ENCODE data around the gene SLAIN2.

Gene SLAIN2

DNA sequence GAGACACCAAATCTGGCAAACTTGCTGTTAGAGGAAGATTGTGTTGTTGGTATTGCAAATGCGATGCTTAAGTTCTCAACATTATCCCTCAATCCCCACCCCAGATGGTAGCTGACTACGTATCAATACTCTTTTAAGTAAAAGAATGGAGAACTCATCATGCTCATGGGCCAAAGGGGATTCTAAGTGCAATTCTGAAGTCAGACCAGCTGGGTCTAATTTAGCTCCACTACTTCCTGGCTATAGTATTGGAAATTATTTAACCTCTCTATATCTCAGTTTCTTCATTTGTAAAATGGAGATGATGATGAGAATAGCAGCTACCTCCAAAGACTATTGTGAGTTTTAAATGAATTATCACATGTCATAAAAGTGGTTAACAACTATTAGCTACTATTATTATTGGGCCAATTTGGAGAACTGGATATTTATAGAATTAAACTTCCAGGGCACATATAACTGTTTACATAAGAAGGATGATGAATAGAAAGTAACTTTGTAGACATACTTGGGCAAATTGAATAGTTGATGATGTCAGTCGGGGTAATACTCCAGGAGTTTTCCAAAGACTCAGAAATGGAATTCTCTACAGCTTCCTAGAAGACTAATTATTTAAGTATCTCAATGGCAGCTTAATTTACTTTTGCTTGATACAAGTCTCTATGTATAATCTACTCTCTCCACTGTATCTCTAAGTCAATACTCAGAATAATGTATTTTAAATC is 5.0 kb upstream of the SLAIN2 start:
- no peak for DNase-seq

DNA sequence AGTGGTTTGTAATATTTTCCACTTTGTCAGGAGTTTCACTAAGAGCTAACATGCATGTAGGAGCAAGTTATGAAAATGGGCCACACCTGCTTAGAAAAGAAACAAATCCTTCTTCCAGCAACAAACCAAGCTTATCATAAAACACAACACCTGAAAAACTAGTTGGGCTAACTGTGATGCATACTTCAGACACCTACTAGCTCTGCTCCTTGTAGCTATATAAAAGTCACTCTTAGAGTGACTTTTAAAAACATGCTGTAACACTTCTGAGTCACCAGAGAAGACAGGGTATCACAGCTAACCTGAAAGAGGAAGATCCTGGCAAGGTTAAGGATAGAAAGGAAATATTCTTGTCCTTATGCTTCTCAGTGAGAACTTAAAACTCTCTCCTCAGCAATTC is 3.6 kb upstream of the SLAIN2 start:
- no peak for DNase-seq

DNA sequence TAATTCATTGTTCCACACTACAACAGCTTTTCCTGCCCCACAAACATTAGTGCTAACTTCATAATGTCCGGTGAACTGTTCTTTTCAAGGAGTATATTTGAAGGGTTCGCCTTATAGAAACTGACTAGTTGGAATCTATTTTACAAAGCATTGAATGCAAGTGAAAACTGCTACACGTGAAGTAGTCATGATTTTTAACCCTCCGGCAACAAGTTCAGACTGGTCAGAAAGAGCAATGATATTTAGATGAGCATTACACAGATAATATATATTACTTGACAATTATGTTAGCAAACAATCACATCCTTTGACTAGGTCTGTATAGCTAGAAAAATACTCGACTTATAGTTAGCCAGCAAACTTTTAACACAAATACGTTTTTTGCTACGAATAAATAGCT is 1.7 kb upstream of the SLAIN2 start:
- no peak for DNase-seq

DNA sequence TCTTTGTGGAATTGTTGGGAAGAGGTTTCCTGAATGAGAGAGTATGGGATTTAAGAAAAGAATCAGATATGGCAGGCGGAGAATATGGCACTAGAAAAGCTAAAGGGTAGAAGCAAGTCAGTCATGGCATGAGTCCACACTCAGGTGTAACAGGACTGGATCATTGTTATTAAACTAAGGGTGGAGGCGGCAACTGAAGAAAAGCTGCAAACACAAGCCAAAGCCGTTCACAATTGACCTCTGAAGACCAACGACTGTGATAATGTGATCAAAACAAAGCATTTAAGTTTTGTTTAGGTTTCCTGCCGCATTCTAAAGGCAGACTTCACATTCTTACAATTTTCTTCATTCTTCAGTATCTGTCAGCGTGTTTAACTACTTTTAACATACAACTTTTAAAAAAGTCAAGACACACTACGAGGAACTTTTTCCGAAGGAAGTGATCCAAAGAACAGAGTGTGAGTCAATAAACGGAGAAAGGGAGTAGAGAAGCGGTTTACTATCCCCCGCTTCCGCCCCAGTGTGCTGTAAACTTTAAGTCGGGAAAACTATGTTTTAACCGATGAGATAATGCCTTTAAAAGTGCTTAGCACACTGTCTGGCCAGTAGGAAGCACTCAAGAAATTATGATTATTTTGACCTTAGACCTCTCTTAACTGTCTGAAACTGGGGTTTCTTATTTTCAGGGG is 909 bp upstream of the SLAIN2 start:
- no peak for DNase-seq

DNA sequence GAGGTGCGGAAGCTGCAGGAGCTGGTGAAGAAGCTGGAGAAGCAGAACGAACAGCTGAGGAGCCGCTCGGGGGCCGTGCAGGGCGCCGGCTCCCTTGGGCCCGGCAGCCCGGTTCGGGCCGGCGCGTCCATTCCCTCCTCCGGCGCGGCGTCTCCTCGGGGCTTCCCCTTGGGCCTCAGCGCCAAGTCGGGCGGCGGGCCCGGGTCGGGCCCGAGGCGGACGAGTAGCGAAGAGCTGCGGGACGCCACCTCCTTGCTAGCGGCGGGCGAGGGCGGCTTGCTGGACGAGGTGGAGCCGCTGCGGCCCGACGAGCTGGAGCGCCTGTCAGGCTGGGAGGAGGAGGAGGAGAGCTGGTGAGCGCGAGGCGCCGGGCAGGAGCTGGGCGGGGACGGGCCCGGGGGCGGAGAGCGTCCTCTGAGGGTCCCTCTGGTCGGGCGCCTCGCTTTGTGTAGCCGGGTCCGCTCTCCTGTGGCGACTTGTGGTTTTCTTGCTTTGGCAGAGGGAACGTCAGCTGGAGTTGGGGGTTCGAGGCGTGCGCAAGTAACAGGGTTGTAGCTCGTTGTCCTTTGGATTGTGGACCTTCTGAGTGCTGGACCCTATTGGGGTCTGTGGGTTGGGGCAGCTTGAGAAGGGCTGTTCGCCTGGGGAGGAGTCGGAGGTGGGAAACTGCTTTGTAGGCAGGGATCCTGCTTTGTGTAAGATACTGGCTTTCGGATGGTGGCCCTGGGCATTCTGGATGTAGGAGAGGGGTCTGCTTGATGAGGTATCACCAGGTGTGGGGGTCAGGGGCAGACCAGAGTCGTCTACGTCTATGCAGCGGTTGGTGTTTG is 662 bp downstream of the SLAIN2 start:
- DNase-seq = peak; percentile 3

DNA sequence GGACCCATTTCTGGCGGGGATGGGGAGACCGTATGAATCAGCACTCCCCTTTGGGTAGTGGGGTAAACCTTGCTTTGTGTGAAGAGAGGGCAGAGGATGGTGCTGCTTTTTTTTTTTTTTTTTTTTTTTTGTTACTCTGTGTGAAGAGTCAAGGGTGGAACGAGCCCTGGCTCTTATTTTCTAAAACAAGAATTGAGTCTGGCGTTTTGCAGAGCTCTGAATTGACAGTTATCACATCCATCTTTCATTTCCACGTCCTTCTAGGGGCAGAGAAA is 1.2 kb downstream of the SLAIN2 start:
- DNase-seq = no peak

DNA sequence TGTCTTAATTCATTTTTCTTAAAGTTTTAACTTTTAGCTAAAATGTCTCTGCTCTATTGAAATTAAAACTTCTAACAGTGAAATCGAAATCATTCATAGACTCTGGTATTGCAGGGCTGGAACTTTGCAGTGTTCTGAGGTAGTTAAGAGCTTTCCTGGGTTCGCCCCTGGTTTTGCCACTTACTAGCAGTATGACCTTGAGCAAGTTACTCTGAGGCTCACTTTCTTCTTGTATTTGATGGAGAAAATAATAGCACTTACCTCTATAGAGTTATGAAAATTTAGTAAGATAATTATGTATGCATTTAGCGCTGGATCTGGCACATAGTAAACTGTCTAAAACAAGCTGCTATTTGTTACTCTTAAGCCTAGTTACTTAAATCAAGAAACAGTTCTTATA is 1.7 kb downstream of the SLAIN2 start:
- no peak for DNase-seq

DNA sequence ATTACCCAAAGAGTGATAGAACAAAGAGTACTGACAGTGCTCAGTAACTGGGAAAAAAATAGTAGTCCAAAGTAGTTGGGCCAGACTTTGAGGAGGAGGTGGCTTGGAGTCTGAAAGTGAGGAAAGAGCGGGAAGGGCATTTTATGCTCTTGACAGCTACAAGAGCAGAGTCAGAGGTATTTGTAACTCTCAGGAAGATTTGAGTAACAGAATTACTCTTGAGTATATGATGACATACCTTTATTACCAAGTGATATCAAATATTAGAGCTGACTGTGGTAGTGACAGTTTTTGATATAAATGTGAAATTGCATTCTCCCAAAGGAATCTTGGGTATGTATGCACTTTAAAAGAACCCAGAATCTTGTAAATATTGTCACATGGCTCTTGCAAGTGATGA is 2.2 kb downstream of the SLAIN2 start:
- DNase-seq = no peak

DNA sequence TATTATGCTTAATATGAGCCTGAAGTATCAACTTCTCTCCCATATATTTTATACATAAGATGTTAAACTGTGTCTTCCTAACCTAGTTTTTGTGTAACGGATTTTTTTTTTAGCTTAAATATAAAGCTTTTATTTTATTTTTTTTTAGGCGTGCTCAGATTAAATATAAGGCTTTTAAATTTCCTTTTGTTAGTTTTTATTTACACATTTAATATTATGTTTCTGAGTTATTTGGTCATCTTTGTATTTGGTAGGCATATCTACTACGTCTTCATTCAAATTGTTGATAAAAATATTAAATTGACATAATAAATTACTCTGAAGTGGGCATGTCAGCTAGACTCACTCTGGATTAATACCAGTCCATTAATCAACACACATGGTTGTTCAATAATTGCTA is 4.2 kb downstream of the SLAIN2 start:
- no peak for DNase-seq

DNA sequence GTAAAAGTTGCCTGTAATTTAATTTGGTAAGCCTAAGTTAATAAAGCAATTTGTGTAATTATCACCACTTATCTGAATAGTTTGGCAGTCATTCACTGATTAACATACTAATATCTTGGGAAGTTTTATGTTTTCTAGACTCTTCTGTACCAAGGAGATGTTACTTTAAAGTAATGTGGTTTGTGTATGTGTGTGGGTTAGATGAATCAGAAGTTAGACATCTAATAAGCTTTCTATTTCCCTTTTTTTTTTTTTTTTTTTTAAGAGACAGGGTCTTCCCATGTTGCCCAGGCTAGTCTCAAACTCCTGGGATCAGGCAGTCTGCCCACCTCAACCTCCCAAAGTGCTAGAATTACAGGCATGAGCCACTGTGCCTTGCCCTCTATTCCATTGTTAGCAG is 5.3 kb downstream of the SLAIN2 start:
- DNase-seq = no peak

DNA sequence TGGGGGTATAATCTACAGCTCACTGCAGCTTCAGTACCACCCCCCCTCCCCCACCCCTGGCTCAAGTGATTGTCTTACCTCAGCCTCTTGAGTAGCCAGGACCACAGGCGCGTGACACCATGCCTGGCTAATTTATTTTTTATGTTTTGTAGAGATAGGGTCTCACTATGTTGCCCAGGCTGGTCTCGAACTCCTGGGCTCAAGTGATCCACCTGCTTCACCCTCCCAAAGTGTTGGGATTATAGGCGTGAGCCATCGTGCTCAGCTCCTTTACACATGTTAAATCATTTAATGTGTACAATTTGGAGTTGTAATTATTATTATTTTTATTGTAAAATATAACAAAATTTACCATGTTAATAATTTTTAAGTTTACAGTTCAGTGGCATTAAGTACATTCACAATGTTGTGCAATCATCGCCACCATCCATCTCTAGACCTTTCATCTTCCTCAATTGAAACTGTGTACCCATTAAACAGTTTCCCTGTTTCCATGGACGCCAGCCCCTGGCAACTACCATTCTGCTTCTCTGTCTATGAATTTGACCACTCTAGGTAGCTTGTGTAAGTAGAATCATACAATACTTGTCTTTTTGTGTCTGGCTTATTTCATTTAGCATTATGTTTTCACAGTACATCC is 6.1 kb downstream of the SLAIN2 start:
- DNase-seq = no peak

DNA sequence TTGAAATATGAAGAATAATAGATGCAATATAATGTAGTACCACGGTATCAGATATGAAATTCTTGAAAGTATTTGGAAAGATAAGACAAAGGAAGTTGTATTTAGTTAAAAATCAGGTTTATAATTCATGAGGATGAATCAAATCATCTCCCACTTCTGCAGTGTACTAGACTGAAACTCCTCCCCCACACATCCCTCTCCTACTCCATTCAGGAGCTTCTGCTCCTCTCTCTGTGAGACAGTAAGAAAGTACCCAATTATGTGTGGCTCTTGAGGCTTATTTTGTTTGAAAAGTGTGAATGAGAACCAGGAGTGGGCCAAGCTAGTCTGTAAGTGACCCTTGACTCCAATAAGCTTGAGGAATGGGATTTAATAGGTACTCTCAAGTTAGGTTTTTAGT is 9.5 kb downstream of the SLAIN2 start:
- peak; percentile 1 for DNase-seq

DNA sequence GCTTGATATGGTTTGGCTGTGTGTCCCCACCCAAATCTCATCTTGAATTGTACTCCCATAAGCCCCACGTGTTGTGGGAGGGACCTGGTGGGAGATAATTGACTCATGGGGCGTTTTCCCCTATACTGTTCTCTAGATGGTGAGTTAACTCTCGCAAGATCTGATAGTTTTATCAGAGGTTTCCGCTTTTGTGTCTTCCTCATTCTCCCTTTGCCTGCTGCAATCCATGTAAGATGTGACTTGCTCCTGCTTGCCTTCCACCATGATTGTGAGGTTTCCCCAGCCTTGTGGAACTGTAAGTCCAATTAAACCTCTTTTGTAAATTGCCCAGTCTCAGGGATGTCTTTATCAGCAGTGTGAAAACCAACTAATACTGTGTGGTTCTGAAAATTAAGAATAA is 11.5 kb downstream of the SLAIN2 start:
- no peak for DNase-seq

DNA sequence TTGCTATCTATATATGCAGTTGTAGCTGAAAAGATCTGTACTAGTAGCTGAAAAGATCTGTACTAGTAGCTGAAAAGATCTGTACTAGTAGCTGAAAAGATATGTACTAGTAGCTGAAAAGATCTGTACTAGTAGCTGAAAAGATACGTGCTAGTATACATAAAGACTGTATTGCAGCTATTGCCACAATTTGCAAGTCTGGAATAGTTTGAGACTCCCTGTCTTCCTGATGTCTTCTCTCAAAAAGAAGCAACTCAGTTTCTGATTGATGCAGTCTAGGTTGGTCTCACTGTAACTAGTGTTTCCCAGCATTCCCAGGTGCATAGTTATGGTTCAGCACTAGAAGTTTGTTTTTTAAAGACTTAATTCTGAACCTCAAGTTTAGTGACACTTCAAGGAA is 15.0 kb downstream of the SLAIN2 start:
- DNase-seq = no peak

DNA sequence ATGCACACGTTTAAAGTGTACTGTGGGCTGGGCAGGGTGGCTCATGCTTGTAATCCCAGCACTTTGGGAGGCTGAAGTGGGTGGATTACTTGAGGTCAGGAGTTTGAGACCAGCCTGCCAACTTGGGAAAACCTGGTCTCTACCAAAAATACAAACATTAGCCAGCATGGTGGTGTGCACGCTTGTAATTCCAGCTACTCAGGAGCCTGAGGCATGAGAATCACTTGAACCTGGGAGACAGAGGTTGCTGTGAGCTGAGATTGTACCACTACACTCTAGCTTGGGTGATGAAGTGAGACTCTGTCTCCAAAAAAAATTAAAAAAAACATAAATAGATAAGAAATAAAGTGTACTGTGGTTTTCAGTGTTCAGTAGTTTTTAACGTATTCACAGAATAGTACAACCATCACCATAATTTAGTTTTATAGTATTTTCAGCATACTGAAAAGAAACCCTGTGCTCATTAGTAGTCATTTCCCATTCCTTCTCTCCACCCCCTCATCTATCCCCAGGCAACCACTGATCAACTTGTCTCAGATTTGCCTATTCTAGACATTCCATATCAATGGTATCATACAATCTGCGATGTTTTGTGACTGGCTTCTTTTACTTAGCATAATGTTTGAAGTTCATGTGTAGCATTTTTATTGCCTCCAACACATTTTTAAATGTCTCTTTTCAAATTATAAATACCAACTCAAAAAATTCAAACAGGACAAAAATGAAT is 19.1 kb downstream of the SLAIN2 start:
- no peak for DNase-seq

DNA sequence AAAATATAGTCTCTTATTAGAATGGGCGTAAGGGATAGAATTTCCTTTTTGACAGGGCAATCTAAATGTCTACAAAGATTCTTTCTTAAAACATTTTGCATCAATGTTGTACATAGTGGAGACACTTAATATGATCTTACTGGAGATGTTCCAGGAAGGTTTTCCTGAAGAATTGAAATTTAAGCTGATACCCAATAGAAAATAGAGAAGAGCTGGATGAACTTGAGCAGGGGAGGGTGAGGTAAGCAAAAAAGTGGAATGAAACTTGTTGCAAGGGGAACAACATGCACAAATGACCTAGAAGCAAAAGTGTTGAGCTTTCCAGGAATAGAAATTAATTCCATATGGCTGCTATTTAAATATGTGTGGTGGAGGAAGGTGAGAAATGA is 19.7 kb downstream of the SLAIN2 start:
- DNase-seq = no peak

DNA sequence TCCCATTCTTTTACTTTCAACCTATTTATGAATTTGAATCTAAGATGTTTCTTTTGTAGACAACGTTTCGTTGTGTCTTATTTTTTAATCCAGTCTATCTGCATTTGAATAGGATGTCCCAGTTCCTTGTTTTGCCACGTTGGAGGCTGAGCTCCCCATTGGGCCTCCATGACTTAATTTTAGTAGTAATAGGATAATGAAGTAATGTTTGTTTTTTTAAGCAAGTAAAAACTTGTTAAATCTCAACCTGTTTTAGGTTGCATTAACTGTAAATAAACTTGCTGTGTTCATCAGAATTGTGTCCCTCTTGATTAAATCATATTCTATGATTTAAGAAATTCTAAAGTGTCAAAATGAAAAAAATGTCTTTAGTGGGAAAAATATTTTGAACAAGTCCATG is 25.3 kb downstream of the SLAIN2 start:
- no peak for DNase-seq

DNA sequence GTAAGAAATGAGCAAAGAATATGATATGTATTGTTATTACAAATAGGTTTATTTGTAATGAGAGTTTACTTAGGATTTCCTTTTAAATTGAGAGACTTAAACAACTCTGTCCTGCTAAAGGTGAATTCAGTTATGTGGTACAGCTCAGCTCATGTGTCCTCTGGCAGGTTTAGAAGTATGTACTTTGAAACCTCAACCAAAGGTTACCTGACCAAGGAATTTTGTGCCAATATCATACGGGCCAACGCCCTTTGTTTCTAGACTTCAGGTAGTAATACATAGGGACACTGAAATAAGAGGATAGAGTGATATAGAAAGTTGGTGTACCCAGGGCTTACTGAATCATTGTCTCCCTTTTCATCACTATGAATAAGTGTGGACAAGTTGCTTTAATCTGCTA is 25.7 kb downstream of the SLAIN2 start:
- no peak for DNase-seq

DNA sequence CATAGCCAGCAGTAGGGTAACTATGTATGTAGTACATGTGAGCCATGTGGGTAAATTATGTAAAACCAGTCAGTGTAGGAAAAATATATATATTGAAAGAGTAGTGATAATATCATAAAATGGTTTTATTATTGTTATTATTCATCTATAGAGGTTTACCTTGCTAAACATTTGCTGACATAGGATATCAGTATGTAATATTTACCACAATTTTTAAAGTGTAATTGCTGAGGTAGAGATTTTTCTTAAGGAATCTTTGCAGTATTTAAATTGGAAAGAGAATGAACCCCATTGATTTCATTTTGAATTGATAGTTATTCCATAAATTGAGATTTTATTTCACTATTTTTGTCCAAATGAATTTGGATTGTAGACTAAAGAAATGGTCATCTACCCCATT is 27.1 kb downstream of the SLAIN2 start:
- DNase-seq = no peak

DNA sequence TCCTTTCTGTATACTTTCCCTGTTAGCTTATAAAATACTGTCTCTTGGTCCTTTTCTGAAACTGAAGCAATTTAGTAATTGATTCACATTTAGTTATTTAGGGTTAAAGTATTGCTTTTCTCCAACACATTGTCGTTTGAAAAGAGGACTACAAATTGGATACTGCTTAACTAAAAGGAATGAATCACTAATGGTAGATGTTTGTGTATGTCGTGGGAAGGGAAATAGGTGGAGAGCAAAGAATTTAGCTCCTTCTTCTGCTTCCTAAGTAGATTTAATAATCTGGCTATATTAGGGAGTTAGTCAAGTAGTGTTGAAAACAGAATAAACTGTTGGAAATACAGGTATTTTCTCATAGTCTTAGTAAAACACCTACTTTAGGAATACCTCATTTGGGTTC is 27.9 kb downstream of the SLAIN2 start:
- no peak for DNase-seq

DNA sequence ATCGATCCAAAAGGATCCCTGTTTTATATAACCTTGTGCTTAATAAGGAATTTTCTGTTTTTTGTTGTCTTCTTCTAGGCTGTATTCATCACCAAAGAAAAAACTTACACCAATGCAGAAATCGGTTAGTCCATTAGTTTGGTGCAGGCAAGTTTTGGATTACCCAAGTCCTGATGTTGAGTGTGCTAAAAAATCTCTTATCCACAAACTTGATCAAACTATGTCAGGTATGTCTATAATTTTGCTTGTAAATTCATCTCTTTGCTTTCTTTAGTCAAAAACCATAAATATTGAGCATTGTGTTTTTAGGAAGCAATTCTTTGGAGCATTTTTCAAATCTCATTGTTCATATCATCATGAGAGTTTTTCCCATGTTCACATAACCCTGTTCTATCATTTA is 28.4 kb downstream of the SLAIN2 start:
- DNase-seq = no peak

DNA sequence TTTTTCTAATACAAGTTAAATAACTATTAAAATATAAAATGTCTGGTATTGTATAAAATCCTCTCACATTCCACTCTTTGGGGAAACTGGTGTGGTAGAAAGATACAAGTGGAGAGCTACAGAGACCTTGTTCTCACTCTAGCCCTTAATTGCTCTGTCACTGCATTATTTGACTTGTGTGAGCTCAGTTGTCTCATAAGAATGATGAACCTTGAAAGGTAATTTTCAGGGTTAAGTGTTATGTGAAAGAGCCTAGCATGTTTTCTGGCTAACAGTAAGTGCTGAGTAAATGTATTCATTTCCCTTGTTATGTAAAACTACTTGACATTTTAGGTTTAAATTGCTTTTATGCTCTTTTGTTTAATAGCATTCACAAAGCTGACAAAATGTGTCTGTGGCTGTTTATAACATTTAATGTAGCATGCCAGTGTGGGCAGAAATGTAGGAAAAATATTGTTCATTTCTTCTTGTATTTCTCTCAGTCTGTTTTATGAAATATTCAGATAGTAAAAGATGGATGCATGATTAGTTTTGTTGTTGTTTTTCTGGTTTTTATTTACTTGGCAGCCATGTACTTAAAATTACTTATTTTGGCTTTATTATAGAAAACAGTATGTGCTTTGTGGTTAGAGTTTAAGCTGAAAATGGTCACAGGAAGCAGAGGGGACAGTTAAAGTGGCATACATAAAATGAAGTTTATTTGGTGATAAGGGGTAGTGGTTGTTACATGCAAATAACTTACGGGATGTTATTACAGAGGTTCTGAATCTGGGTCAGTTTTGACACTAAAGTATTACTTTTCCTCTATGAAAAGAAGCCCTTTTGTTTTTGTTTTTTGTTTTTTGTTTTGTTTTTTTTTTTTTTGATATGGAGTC is 29.2 kb downstream of the SLAIN2 start:
- peak; percentile 6 for DNase-seq

Measured in NCI-H2227 treated with DMSO at 0.1 percent for 48 hours (cell line).